AG09319 (cell line): ENCODE results near the gene ARHGAP10.
A peak's percentile ranks its signal among the peaks of the same experiment; 100 is the strongest.

ENCODE experiments used
- DNase-seq: peaks from one replicate; pipeline ENCODE4 v3.0.0-alpha.2; 2010; ENCODE audit warnings: low read depth; ENCODE audit errors: extremely low read depth
- TF ChIP-seq, protein P1 (sequence below): IDR thresholded peaks from 2 replicates; pipeline ENCODE4 v1.5.1; 2011; ENCODE audit warnings: low read depth, mild to moderate bottlenecking, inconsistent platforms, low read length, moderate library complexity

The ARHGAP10 gene

DNA sequence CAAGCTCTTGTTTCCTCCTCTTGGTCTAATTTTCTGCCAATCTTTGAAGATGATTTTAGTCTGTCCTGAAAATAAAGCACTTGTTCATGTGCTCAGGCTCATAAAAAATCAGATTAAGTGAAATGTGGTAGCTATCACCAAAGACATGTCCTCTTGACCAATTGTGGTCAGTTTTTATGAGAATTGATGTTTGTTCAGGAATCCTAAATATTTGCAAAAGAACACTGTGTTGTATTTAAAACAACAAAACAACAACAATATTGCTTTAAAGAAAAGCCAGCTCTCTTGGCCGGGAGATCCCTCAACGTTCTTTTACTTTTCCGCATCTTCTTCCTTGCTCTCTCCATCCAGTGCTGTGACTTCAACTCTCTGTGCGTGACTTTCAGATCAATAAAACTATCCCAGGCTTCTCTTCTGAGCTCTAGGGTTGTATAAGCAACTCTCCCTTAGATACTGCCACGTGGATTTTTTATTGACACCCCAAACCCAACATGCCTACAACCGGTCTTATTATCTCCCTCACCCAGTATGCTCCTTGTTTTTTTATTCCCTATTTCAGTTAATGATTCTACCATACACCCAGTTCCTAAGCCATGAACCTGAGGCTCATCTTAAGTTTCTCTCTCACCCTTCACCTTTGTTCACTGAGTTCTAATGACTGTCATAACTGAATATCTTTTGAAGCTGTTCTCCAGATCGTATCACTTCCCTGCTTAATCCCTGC is 309.9 kb downstream of the ARHGAP10 start:
- TF ChIP-seq, protein P1, sequence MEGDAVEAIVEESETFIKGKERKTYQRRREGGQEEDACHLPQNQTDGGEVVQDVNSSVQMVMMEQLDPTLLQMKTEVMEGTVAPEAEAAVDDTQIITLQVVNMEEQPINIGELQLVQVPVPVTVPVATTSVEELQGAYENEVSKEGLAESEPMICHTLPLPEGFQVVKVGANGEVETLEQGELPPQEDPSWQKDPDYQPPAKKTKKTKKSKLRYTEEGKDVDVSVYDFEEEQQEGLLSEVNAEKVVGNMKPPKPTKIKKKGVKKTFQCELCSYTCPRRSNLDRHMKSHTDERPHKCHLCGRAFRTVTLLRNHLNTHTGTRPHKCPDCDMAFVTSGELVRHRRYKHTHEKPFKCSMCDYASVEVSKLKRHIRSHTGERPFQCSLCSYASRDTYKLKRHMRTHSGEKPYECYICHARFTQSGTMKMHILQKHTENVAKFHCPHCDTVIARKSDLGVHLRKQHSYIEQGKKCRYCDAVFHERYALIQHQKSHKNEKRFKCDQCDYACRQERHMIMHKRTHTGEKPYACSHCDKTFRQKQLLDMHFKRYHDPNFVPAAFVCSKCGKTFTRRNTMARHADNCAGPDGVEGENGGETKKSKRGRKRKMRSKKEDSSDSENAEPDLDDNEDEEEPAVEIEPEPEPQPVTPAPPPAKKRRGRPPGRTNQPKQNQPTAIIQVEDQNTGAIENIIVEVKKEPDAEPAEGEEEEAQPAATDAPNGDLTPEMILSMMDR: no peak

DNA sequence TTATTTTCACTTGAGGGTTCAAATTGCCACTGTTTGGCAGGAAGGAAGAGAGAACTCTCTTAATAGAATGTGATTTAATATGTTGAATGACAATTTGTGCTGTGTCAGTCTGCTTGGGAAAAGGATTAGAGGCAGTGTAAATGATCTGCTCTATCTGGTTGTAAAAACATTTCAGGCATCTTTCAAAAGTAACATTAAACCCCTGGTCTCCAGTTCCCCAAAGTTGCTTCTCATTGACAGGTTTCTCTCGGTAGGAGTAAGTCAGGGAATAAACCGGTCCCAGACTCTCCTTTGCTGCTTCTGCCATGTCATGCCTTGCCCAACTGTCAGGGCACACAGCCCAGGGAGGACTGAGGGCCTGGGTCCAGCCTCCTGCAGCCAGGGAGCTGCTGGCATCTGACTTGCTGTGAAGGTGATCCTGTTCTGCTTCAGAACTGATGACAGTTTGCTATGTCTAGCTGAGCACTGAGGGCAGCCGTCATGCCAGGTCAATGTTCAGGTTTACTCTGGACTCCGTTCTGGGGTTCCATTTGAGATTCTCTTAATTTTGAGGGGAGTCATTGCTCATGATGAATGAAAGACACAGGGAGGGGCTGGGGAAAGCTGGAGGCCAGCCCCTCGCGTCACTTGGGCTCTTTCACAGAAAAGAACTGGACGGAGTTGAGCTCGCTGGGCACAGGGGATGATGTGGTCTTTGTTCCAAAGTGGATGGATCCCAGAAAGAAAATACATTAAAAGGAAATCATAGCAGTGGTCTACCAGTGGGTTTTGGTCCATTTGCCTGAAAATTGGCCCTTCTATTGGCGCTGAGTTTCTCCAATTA is 312.4 kb downstream of the ARHGAP10 start:
- TF ChIP-seq, protein P1: no peak
- no peak for DNase-seq

More for the DNA sequence above, 309.9 kb downstream of the ARHGAP10 start:
- DNase-seq: no peak

DNA sequence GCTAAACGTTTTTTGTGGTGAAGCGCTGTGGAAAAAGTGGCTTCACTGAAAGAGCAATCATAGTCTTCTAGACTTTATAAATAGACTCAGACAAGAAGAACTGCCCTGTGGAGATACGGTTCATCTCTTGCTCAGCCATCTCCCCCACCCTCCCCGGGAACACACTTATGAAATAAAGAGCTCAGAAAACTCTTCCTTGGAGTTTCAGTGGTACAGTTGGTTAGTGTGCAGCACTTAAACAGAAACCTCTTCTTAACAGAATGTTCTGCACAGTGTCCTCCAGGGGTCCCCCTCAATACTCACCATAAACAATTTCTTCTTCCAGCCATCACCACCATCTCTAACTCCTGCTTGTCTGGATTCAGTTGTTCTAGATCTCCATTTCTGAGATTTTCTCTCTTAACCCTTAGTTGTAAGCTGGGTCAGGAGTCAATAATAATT is 313.0 kb downstream of the ARHGAP10 start:
- DNase-seq: peak; percentile 36
- TF ChIP-seq, protein P1: peak; percentile 46

DNA sequence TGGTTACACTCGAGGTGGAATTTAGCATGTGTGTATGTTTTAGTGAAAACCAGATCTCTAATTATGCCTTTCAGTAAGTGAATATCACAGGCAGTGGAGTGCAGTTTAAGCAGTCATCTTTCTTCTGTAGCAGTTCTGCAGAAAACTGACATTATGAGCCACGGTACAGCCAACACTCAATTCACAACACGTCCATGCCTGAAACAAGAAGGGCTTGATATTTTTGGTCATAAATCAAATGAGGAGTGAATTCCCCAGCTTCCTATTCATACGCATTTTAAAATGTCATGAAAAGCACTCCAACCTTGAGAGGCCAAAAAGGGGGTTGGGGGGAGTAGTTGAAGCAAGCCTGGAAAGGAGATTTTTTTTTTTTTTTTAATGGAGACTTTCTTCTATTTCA is 316.7 kb downstream of the ARHGAP10 start:
- TF ChIP-seq, protein P1: no peak
- no peak for DNase-seq

DNA sequence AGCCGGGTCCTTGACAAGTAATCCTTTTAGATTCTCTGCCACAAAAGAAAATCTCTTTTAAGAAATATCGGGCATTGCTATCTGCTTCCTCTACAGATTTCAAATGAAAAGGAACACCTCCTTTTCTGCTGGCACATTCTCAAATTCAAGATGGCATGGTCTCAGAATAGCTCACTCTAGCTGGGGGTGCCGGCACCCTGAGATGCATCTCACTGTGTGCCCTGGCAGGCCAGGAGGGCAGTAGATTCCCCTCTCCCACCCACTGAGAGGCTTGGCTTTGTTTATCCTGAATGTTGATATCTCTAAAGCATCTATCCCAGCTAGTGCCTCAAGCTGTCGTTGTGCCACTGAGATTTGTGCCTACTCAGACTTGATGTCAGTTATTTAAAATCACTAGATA is 319.5 kb downstream of the ARHGAP10 start:
- DNase-seq: no peak
- TF ChIP-seq, protein P1: no peak

DNA sequence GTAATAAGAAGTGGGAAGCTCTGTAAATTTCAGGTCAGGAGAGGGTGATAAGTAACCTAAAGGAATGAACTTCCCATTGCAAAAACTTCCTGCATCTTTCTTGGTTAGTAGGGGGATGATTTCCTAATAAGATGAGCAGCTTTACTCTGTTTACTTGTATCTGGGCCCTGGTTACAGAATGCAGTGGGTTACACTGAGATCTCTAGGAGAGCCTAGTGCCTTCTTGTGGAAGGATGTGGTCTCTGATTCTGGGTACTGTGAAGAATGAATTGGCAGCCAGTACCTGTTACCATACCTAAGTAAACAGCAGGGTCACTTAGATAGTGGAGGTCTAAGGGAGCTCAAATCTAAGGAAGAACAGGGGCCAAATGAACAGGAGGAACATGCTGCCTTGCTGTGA is 320.6 kb downstream of the ARHGAP10 start:
- TF ChIP-seq, protein P1: no peak
- DNase-seq: no peak
